GM12864 (cell line): ENCODE results near the gene SYNPO2.
A peak's percentile ranks its signal among the peaks of the same experiment; 100 is the strongest.

ENCODE experiments used
- DNase-seq: peaks from one replicate; pipeline ENCODE4 v3.0.0-alpha.2; 2011; ENCODE audit warnings: low read depth
- H3K4me3 ChIP-seq: 2 replicates; pipeline ENCODE4 v1.5.1; 2011; ENCODE audit warnings: mild to moderate bottlenecking, low read depth, low read length, control low read depth
- TF ChIP-seq, protein P1 (sequence below): IDR thresholded peaks from 2 replicates; pipeline ENCODE4 v1.5.1; 2011; ENCODE audit warnings: low read depth, mild to moderate bottlenecking, moderate library complexity, low read length, control low read depth, inconsistent platforms; ENCODE audit errors: missing control alignments

Gene SYNPO2

DNA sequence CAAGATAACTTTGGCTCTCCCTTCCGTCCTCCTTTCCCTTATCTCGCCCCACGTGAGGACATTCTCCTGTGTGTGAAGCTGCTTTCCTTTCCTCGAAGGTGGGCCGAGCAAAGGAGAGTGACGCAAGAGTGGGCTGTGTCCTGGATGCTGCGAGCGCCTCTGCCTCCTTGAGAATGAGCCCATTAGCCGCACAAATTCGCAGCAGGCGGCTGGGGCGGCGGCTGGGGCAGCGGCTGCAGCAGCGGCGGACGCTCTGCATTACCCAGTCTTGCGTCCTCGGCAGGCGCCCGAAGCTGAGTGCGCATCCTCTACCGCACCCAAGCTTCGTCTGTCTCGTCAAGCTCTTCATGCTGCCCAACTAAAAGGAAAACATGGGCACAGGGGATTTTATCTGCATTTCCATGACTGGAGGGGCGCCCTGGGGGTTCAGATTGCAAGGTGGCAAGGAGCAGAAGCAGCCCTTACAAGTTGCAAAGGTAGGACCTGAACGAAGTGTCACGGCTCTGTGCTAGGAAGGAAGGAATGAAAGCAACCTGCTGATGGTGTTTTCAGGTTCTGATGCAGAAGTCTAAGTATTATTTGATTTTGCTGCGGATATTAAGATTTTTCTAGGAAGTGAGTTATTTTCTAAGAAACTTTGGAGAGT lies at the start of gene SYNPO2:
Gene SYNPO2, plus strand, starts transcription at position 189 of the 646 bp plus-strand sequence. Its CDS starts 183 bp downstream, at position 372.
- DNase-seq, result no peak
- TF ChIP-seq, protein P1, sequence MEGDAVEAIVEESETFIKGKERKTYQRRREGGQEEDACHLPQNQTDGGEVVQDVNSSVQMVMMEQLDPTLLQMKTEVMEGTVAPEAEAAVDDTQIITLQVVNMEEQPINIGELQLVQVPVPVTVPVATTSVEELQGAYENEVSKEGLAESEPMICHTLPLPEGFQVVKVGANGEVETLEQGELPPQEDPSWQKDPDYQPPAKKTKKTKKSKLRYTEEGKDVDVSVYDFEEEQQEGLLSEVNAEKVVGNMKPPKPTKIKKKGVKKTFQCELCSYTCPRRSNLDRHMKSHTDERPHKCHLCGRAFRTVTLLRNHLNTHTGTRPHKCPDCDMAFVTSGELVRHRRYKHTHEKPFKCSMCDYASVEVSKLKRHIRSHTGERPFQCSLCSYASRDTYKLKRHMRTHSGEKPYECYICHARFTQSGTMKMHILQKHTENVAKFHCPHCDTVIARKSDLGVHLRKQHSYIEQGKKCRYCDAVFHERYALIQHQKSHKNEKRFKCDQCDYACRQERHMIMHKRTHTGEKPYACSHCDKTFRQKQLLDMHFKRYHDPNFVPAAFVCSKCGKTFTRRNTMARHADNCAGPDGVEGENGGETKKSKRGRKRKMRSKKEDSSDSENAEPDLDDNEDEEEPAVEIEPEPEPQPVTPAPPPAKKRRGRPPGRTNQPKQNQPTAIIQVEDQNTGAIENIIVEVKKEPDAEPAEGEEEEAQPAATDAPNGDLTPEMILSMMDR, result no peak
- peak within 1 kb of the TSS; percentile 47 for H3K4me3 ChIP-seq

DNA sequence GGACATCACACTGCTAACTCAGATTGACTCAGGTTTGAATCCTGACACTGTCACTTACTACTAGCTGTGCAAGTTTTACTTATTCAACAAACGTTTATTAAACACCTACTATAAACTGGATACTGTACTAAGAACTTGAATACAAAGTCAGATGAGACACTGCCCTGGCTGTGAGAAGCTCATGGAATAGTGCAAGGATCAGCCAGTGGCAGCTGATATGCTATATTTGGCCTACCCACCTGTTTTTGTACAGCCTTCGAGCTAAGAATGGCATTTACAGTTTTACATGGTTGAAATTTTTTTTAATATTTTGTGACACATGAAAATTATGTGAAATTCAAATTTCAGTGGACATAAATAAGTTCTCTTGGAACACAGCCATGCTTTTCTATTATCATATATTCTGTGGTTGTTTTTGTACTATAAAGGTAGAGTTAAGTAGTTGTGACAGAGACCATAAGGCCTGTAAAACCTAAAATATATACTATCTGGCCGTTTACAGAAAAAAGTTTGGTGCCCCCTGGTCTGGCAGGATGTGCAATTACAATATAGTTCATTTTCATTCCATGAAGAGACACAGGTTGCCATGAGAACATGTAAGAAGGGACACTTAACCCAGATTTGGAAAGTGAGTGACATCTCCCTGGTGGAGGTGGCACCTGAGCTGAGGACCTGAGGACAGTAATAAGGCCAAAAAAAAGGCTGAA lies 49.3 kb upstream of the SYNPO2 start:
- TF ChIP-seq, protein P1, result no peak

GRCh38 chr4:118842055-118842454 lies 46.6 kb upstream of the SYNPO2 start:
- DNase-seq, result no peak
- TF ChIP-seq, protein P1, result no peak
- no peak overlapping the region for H3K4me3 ChIP-seq

More for the DNA sequence above, 49.3 kb upstream of the SYNPO2 start:
- no peak overlapping the region for H3K4me3 ChIP-seq
- DNase-seq, result no peak

DNA sequence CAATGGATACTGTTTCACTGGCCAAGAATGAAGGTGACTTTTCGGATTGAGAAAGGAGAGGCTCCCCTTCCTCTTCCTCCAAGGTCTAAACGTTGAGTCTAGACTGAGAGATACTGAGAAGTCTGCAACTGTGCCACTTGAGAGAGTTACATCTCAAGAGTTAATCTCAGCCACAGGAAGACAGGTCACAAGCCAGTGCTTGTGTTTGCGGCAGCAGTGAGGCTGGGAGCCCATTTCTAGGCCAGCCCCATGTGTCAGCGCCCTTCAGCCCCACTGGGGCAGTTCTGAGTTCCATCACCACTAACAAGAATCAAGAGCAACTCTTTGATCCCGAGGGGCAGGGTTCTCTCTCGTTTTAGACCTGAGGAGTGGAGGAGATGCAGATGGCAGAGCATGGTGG lies 45.4 kb upstream of the SYNPO2 start:
- TF ChIP-seq, protein P1, result no peak
- H3K4me3 ChIP-seq, result no peak overlapping the region
- DNase-seq, result no peak

DNA sequence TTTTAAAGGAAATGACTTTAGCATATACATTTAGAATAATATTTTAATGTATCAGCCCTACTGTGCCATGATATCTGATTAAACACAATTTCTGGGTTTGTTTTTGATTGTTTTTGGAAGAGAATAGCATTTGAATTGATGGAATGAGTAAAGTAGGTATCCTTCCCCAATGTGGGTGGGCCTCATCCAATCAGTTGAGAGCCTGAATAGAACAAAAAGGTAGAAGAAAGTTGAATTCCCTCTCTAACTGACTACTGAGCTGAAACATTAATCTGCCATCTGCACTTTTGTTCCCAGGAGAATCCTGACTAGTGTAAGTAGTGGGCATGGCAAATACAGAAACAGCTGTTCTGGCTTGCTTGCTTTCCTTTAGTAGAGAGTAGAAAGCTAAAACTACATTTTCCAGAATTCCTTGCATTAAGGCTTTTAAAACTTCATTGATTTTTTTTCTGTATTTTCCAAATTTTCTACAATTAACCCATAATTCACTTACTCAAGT lies 43.1 kb upstream of the SYNPO2 start:
- no peak for DNase-seq
- H3K4me3 ChIP-seq, result no peak overlapping the region
- TF ChIP-seq, protein P1, result no peak

GRCh38 chr4:118846979-118847378 lies 41.7 kb upstream of the SYNPO2 start:
- no peak for DNase-seq
- TF ChIP-seq, protein P1, result no peak
- H3K4me3 ChIP-seq, result no peak overlapping the region
